MCF 10A (cell line): ENCODE measurements around the gene BICC1. TPM values are rescaled to one million over a fixed set of nuclear protein-coding genes. Genes with fewer than 3 reads are reported as not detected.

ENCODE experiments used
- BruUV-seq: library from RNA; stranded (reverse); fragments of 400-500 nt; replicated peaks from 2 replicates; lab custom pipeline; 2021; lab: Mats Ljungman, UMichigan
- CTCF ChIA-PET: fragments of 300-600 bp; sonication (Branson Sonifier 250); formaldehyde crosslinking; extraction: SDS; loops from one replicate; lab custom pipeline; 2021; ENCODE audit warnings: antibody characterized with exemption, inconsistent platforms; lab: Yijun Ruan, JAX
- POLR2A ChIA-PET: fragments of 300-600, 350-650 bp; sonication (Branson Sonifier 250); formaldehyde crosslinking; extraction: SDS; loops from one replicate; lab custom pipeline; 2020; ENCODE audit warnings: antibody characterized with exemption, inconsistent platforms; lab: Yijun Ruan, JAX
- DNase-seq: peaks from one replicate; pipeline ENCODE4 v3.0.0-alpha.2; 2018; ENCODE audit not compliant: unreplicated experiment
- H3K27ac Mint-ChIP-seq: one replicate; pipeline ENCODE4 v1.8.0; 2022; ENCODE audit warnings: mild to moderate bottlenecking, low read depth, mixed read lengths; ENCODE audit not compliant: unreplicated experiment
- H3K27me3 Mint-ChIP-seq: one replicate; pipeline ENCODE4 v1.8.0; 2022; ENCODE audit warnings: mixed read lengths; ENCODE audit not compliant: insufficient read depth, unreplicated experiment
- H3K36me3 Mint-ChIP-seq: one replicate; pipeline ENCODE4 v1.8.0; 2022; ENCODE audit warnings: mild to moderate bottlenecking, moderate library complexity, mixed read lengths; ENCODE audit not compliant: insufficient read depth, unreplicated experiment
- H3K4me1 Mint-ChIP-seq: one replicate; pipeline ENCODE4 v1.8.0; 2022; ENCODE audit warnings: mixed read lengths; ENCODE audit not compliant: insufficient read depth, unreplicated experiment
- H3K4me3 Mint-ChIP-seq: one replicate; pipeline ENCODE4 v1.8.0; 2022; ENCODE audit warnings: mild to moderate bottlenecking, moderate library complexity, mixed read lengths; ENCODE audit not compliant: unreplicated experiment
- H3K9me3 Mint-ChIP-seq: one replicate; pipeline ENCODE4 v1.8.0; 2022; ENCODE audit warnings: mixed read lengths; ENCODE audit not compliant: unreplicated experiment
- intact Hi-C: fragments of 100-400 bp; cut with micrococcal nuclease; formaldehyde crosslinking; loops from 2 replicates; pipeline ENCODE4 v1.14.1; 2022
- total RNA-seq: library from RNA; stranded (reverse); gene quantifications from 2 replicates; pipeline ENCODE4 v1.2.3, GENCODE V29; 2022
- TF ChIP-seq, protein P1 (sequence below): fragments of 200-600 bp; IDR thresholded peaks from one replicate; pipeline ENCODE4 v1.8.0; 2022; ENCODE audit warnings: antibody characterized with exemption, mild to moderate bottlenecking; ENCODE audit not compliant: unreplicated experiment

The BICC1 gene
- total RNA-seq, 1 experiment from 2014 or later, result 15.6 TPM

DNA sequence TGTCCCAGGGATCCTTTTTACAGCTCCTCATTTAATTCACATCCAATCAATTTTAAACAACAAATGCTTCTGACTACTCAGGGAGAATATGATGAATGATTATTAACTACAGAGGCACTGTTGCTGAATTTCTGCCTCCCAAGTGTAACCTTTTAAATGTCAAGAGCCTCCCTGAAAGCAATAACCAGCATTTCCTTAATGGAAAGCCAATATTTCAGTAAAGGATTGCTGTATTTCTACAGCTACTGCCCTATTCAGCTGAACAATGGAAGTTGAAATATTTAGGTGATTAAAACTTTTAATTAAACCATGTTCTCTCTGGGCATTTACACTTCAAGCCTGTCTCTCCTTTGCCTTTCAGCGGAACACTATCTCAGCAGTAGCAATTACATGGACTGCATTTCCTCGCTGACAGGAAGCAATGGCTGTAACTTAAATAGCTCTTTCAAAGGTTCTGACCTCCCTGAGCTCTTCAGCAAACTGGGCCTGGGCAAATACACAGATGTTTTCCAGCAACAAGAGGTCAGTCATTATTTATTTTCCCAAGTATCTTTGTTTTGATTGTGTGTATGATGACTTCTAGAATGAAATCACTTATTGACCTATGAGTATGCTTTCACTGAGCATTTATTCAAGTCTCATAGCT lies 304.7 kb downstream of the BICC1 start:
- intact Hi-C loops, result no loop called here
- no peak overlapping the region for H3K27ac Mint-ChIP-seq
- no peaks in the 10 kb centered on the region for H3K27me3 Mint-ChIP-seq
- no TSS peak for BruUV-seq
- ChIA-PET CTCF (interaction anchor here (0.6 to 1.8 kb wide), 3 partner anchors 14 to 135 kb away, joined by 3 to 4 read pairs (median 3); no protein-coding TSS in a partner anchor), POLR2A (no interaction called here)
- TF ChIP-seq, protein P1, sequence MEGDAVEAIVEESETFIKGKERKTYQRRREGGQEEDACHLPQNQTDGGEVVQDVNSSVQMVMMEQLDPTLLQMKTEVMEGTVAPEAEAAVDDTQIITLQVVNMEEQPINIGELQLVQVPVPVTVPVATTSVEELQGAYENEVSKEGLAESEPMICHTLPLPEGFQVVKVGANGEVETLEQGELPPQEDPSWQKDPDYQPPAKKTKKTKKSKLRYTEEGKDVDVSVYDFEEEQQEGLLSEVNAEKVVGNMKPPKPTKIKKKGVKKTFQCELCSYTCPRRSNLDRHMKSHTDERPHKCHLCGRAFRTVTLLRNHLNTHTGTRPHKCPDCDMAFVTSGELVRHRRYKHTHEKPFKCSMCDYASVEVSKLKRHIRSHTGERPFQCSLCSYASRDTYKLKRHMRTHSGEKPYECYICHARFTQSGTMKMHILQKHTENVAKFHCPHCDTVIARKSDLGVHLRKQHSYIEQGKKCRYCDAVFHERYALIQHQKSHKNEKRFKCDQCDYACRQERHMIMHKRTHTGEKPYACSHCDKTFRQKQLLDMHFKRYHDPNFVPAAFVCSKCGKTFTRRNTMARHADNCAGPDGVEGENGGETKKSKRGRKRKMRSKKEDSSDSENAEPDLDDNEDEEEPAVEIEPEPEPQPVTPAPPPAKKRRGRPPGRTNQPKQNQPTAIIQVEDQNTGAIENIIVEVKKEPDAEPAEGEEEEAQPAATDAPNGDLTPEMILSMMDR, result no peak
- peaks cover 25% of the 10 kb centered on the region for H3K36me3 Mint-ChIP-seq
- no peaks in the 10 kb centered on the region for H3K9me3 Mint-ChIP-seq
- no peak for DNase-seq
- H3K4me3 Mint-ChIP-seq, result no peak overlapping the region
- H3K4me1 Mint-ChIP-seq, result peaks cover 23% of the 10 kb centered on the region

- no peak overlapping the region for H3K4me3 Mint-ChIP-seq
- H3K27ac Mint-ChIP-seq, result peak overlapping the region; percentile 39
- POLR2A ChIA-PET, result no interaction called here
- peaks cover 33% of the 10 kb centered on the region for H3K36me3 Mint-ChIP-seq
- TF ChIP-seq, protein P1, result peak; percentile 11
- no peaks in the 10 kb centered on the region for H3K9me3 Mint-ChIP-seq
- CTCF ChIA-PET, result interaction anchor here (0.6 to 1.2 kb wide), 6 partner anchors 10 to 472 kb away, joined by 3 to 6 read pairs (median 3); no protein-coding TSS in a partner anchor
- no peaks in the 10 kb centered on the region for H3K27me3 Mint-ChIP-seq
- no TSS peak for BruUV-seq
- peaks cover 23% of the 10 kb centered on the region for H3K4me1 Mint-ChIP-seq
- intact Hi-C loops, result loop anchor here (2.0 kb wide), 1 partner anchor 134 kb away; no protein-coding TSS in a partner anchor
- peak; percentile 85 for DNase-seq
Observed at GRCh38 chr10:58818900-58819299, 306.2 kb downstream of the BICC1 start.

- H3K27ac Mint-ChIP-seq, result peak overlapping the region; percentile 33
- H3K36me3 Mint-ChIP-seq, result peaks cover 29% of the 10 kb centered on the region
- H3K27me3 Mint-ChIP-seq, result no peaks in the 10 kb centered on the region
- CTCF ChIA-PET, result interaction anchor here (0.5 to 0.7 kb wide), 3 partner anchors 22 to 180 kb away, joined by 3 to 5 read pairs (median 3); no protein-coding TSS in a partner anchor
- intact Hi-C loops, result loop anchor here (2.0 kb wide), 1 partner anchor 360 kb away; no protein-coding TSS in a partner anchor
- H3K4me1 Mint-ChIP-seq, result peaks cover 23% of the 10 kb centered on the region
- POLR2A ChIA-PET, result no interaction called here
- no TSS peak for BruUV-seq
- H3K4me3 Mint-ChIP-seq, result no peak overlapping the region
- DNase-seq, result no peak
- TF ChIP-seq, protein P1, result no peak
- no peaks in the 10 kb centered on the region for H3K9me3 Mint-ChIP-seq
Observed at GRCh38 chr10:58820386-58820785, 307.7 kb downstream of the BICC1 start.

- Mint-ChIP-seq H3K4me1 (peaks cover 23% of the 10 kb centered on the region), H3K36me3 (peaks cover 32% of the 10 kb centered on the region), H3K27me3 (no peaks in the 10 kb centered on the region), H3K27ac (peak overlapping the region; percentile 33), H3K9me3 (no peaks in the 10 kb centered on the region), H3K4me3 (peak overlapping the region; percentile 31)
- TF ChIP-seq, protein P1, result no peak
- ChIA-PET POLR2A (interaction anchor here (1.1 to 1.6 kb wide), 2 partner anchors 11 to 35 kb away, joined by 3 read pairs; no protein-coding TSS in a partner anchor), CTCF (interaction anchor here (0.5 to 1.2 kb wide), 3 partner anchors 12 to 139 kb away, joined by 3 to 9 read pairs (median 3); no protein-coding TSS in a partner anchor)
- BruUV-seq, result no TSS peak
- peak; percentile 81 for DNase-seq
- intact Hi-C loops, result loop anchor here (2.0 kb wide), 1 partner anchor 360 kb away; no protein-coding TSS in a partner anchor
Observed at GRCh38 chr10:58820861-58821751, 308.4 kb downstream of the BICC1 start.
